ENCODE data around the gene ETV5.

DNA sequence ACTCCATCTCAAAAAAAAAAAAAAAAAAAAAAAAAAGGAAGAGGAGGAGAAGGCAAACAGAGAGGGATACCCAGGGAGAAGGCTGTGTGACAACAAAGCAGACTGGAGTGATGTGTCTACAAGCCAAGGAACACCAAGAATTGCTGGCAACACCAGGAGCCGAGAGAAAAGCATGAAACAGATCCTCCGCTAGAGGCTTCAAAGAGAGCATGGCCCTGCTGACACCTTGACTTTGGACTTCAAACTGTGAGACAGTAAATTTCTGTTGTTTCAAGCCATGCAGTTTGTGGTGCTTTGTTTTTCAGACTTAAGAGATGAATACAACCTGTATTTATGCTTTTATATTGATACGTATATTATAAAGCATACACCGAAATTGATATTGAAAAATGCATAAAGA is 96.8 kb downstream of the ETV5 start:
- TF ChIP-seq CEBPB (IDR thresholded peaks at IDR 0.05), result no peak
- TF ChIP-seq, protein P1, sequence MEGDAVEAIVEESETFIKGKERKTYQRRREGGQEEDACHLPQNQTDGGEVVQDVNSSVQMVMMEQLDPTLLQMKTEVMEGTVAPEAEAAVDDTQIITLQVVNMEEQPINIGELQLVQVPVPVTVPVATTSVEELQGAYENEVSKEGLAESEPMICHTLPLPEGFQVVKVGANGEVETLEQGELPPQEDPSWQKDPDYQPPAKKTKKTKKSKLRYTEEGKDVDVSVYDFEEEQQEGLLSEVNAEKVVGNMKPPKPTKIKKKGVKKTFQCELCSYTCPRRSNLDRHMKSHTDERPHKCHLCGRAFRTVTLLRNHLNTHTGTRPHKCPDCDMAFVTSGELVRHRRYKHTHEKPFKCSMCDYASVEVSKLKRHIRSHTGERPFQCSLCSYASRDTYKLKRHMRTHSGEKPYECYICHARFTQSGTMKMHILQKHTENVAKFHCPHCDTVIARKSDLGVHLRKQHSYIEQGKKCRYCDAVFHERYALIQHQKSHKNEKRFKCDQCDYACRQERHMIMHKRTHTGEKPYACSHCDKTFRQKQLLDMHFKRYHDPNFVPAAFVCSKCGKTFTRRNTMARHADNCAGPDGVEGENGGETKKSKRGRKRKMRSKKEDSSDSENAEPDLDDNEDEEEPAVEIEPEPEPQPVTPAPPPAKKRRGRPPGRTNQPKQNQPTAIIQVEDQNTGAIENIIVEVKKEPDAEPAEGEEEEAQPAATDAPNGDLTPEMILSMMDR (IDR thresholded peaks at IDR 0.05), result no peak
- TF ChIP-seq, protein P2, sequence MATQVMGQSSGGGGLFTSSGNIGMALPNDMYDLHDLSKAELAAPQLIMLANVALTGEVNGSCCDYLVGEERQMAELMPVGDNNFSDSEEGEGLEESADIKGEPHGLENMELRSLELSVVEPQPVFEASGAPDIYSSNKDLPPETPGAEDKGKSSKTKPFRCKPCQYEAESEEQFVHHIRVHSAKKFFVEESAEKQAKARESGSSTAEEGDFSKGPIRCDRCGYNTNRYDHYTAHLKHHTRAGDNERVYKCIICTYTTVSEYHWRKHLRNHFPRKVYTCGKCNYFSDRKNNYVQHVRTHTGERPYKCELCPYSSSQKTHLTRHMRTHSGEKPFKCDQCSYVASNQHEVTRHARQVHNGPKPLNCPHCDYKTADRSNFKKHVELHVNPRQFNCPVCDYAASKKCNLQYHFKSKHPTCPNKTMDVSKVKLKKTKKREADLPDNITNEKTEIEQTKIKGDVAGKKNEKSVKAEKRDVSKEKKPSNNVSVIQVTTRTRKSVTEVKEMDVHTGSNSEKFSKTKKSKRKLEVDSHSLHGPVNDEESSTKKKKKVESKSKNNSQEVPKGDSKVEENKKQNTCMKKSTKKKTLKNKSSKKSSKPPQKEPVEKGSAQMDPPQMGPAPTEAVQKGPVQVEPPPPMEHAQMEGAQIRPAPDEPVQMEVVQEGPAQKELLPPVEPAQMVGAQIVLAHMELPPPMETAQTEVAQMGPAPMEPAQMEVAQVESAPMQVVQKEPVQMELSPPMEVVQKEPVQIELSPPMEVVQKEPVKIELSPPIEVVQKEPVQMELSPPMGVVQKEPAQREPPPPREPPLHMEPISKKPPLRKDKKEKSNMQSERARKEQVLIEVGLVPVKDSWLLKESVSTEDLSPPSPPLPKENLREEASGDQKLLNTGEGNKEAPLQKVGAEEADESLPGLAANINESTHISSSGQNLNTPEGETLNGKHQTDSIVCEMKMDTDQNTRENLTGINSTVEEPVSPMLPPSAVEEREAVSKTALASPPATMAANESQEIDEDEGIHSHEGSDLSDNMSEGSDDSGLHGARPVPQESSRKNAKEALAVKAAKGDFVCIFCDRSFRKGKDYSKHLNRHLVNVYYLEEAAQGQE (IDR thresholded peaks at IDR 0.05), result no peak
- TF ChIP-seq, protein P3, sequence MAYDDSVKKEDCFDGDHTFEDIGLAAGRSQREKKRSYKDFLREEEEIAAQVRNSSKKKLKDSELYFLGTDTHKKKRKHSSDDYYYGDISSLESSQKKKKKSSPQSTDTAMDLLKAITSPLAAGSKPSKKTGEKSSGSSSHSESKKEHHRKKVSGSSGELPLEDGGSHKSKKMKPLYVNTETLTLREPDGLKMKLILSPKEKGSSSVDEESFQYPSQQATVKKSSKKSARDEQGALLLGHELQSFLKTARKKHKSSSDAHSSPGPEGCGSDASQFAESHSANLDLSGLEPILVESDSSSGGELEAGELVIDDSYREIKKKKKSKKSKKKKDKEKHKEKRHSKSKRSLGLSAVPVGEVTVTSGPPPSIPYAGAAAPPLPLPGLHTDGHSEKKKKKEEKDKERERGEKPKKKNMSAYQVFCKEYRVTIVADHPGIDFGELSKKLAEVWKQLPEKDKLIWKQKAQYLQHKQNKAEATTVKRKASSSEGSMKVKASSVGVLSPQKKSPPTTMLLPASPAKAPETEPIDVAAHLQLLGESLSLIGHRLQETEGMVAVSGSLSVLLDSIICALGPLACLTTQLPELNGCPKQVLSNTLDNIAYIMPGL (CRISPR knock-in tag; IDR thresholded peaks at IDR 0.05; ENCODE audit: borderline replicate concordance), result no peak
- TF ChIP-seq POLR2A (IDR thresholded peaks at IDR 0.05; ENCODE audit: low read length), result no peak
- TF ChIP-seq HOXA7 (CRISPR knock-in tag; IDR thresholded peaks at IDR 0.05), result no peak

All from A549 (cell line).